Liver (tissue), 9 donors: Measurements from ENCODE around the gene ARMCX1. TPM values are rescaled to one million over a fixed set of nuclear protein-coding genes. Genes with fewer than 3 reads are reported as not detected.

Experiments
- DNase-seq: peaks from one replicate; pipeline ENCODE4 v3.0.0-alpha.2; 2017; ENCODE audit warnings: low spot score
- H3K27ac ChIP-seq, 2 donors: one replicate each; pipeline ENCODE4 v1.7.0; 2013; ENCODE audit warnings: inconsistent platforms in 2 of 2, low read length in 2 of 2, control low read depth in 1 of 2, low read depth in 1 of 2, mild to moderate bottlenecking in 1 of 2
- H3K27me3 ChIP-seq, 4 donors: one replicate each; pipeline versions ENCODE4 v1.6.1 to v1.7.0; 2013; ENCODE audit warnings: low read length in 3 of 4, inconsistent platforms in 1 of 4, mild to moderate bottlenecking in 1 of 4, moderate library complexity in 1 of 4; ENCODE audit not compliant: control insufficient read depth in 4 of 4, insufficient read depth in 4 of 4
- H3K36me3 ChIP-seq, 4 donors: one replicate each; pipeline versions ENCODE4 v1.6.1 to v1.7.0; 2013; ENCODE audit warnings: low read length in 3 of 4, mild to moderate bottlenecking in 3 of 4, low read depth in 1 of 4, moderate library complexity in 1 of 4; ENCODE audit not compliant: control insufficient read depth in 4 of 4, insufficient read depth in 3 of 4
- H3K4me1 ChIP-seq, 4 donors: one replicate each; pipeline versions ENCODE4 v1.6.1 to v1.7.0; 2013; ENCODE audit warnings: low read length in 3 of 4, mild to moderate bottlenecking in 3 of 4, moderate library complexity in 1 of 4; ENCODE audit not compliant: control insufficient read depth in 4 of 4, insufficient read depth in 4 of 4
- H3K4me3 ChIP-seq, 3 donors: one replicate each; pipeline versions ENCODE4 v1.6.1 to v1.7.0; 2013; ENCODE audit warnings: low read length in 3 of 3, control low read depth in 1 of 3, low read depth in 1 of 3, mild to moderate bottlenecking in 1 of 3
- H3K9ac ChIP-seq, 2 donors: one replicate each; pipeline ENCODE4 v1.7.0; 2013; ENCODE audit warnings: low read length in 2 of 2, mild to moderate bottlenecking in 2 of 2, moderate library complexity in 2 of 2, control low read depth in 1 of 2, low read depth in 1 of 2
- H3K9me3 ChIP-seq, 4 donors: one replicate each; pipeline versions ENCODE4 v1.6.1 to v1.7.0; 2013; ENCODE audit warnings: low read length in 3 of 4; ENCODE audit not compliant: control insufficient read depth in 4 of 4
- ATF3 ChIP-seq: IDR thresholded peaks from 2 replicates; pipeline ENCODE4 v1.6.1; 2016; ENCODE audit warnings: antibody characterized with exemption
- CTCF ChIP-seq: fragments of 150-350 bp; IDR thresholded peaks from 2 replicates; pipeline ENCODE4 v1.5.1; 2017; ENCODE audit warnings: improper control_type of control experiment, low read depth, low read length; ENCODE audit not compliant: missing input control
- EGR1 ChIP-seq, 2 donors: IDR thresholded peaks; 2 replicates each; pipeline ENCODE4 v1.6.1; 2016 to 2018; ENCODE audit warnings: antibody characterized with exemption in 2 of 2, low read depth in 2 of 2
- FOXA1 ChIP-seq: IDR thresholded peaks from 2 replicates; pipeline ENCODE4 v1.6.1; 2016; ENCODE audit warnings: antibody characterized with exemption
- FOXA2 ChIP-seq: IDR thresholded peaks from 2 replicates; pipeline ENCODE4 v1.6.1; 2016; ENCODE audit warnings: antibody characterized with exemption
- HNF4A ChIP-seq, 2 donors: conservative IDR thresholded peaks; 2 replicates each; pipeline ENCODE4 v1.6.1; 2016; ENCODE audit warnings: antibody characterized with exemption in 2 of 2, mild to moderate bottlenecking in 2 of 2
- HNF4G ChIP-seq: IDR thresholded peaks from 2 replicates; pipeline ENCODE4 v1.6.1; 2016; ENCODE audit warnings: antibody characterized with exemption
- JUND ChIP-seq, 2 donors: IDR thresholded peaks; 2 replicates each; pipeline ENCODE4 v1.6.1; 2016; ENCODE audit warnings: antibody characterized with exemption in 2 of 2
- MAX ChIP-seq: IDR thresholded peaks from 2 replicates; pipeline ENCODE4 v1.6.1; 2016; ENCODE audit warnings: antibody characterized with exemption
- NR2F2 ChIP-seq: IDR thresholded peaks from 2 replicates; pipeline ENCODE4 v1.6.1; 2016; ENCODE audit warnings: antibody characterized with exemption
- RAD21 ChIP-seq, 2 donors: IDR thresholded peaks; 2 replicates each; pipeline ENCODE4 v1.6.1; 2016; ENCODE audit warnings: antibody characterized with exemption in 2 of 2, mild to moderate bottlenecking in 2 of 2
- REST ChIP-seq: IDR thresholded peaks from 2 replicates; pipeline ENCODE4 v1.6.1; 2016; ENCODE audit warnings: antibody characterized with exemption, mild to moderate bottlenecking
- RXRA ChIP-seq, 2 donors: IDR thresholded peaks; 2 replicates each; pipeline ENCODE4 v1.6.1; 2017 to 2018; ENCODE audit warnings: antibody characterized with exemption in 2 of 2, mild to moderate bottlenecking in 1 of 2
- SP1 ChIP-seq: IDR thresholded peaks from 2 replicates; pipeline ENCODE4 v1.6.1; 2018; ENCODE audit warnings: antibody characterized with exemption, mild to moderate bottlenecking
- TAF1 ChIP-seq: conservative IDR thresholded peaks from 2 replicates; pipeline ENCODE4 v1.6.1; 2016; ENCODE audit warnings: antibody characterized with exemption, mild to moderate bottlenecking
- YY1 ChIP-seq: IDR thresholded peaks from 2 replicates; pipeline ENCODE4 v1.6.1; 2016; ENCODE audit warnings: antibody characterized with exemption, mild to moderate bottlenecking
- ZBTB33 ChIP-seq: IDR thresholded peaks from 2 replicates; pipeline ENCODE4 v1.6.1; 2016; ENCODE audit warnings: antibody characterized with exemption
- WGBS: extraction: QIAGEN DNeasy Blood & Tissue Kit; methylation state at CpG from one replicate; pipeline ENCODE4 v1.1.7; 2013; 5-methylcytosine and 5-hydroxymethylcytosine counted together
- polyA plus RNA-seq, 2 donors: library from polyadenylated mRNA; stranded (reverse) in 1 of 2; unstranded in 1 of 2; fragments of 200-250 nt in 1 of 2; fragments of >200 nt in 1 of 2; fragmentation: Nextera tagmentation in 1 of 2; extraction: Ambion mirVana in 1 of 2; gene quantifications; one replicate each; pipeline versions ENCODE4 v1.2.1 to v1.2.3, GENCODE V29; 2013 to 2015
- total RNA-seq, 2 donors: library from RNA; depleted of rRNA; stranded (reverse); fragments of >200 nt; gene quantifications; one replicate each; pipeline ENCODE4 v1.2.3, GENCODE V29; 2014
- donor health status: healthy.
- donor health status: healthy.
- donor health status: healthy.
- donor health status: healthy.
- donor health status: healthy.

The ARMCX1 gene
- total and polyA plus RNA-seq, 4 donors = 1.1 to 9.0 (median 2.0) TPM

- TF ChIP-seq FOXA2 (no peak), JUND (IDR thresholded peaks at IDR 0.05) (no peak), RXRA (IDR thresholded peaks at IDR 0.05) (no peak), REST (no peak), YY1 (no peak), NR2F2 (no peak), HNF4G (no peak), SP1 (no peak), TAF1 (no peak), RAD21 (IDR thresholded peaks at IDR 0.05) (no peak), FOXA1 (no peak), ZBTB33 (no peak), ATF3 (no peak), MAX (no peak), CTCF (no peak)
- no peaks in the 10 kb centered on the region for H3K4me1 ChIP-seq
- no peaks in the 10 kb centered on the region for H3K27me3 ChIP-seq
- no peak overlapping the region for H3K4me3 ChIP-seq
- WGBS = 94% methylated on average over 25 of the region's 25 CpGs
- H3K9ac ChIP-seq = no peak overlapping the region
- H3K27ac ChIP-seq = no peak overlapping the region
- no peak for DNase-seq
- no peaks in the 10 kb centered on the region for H3K9me3 ChIP-seq
- H3K36me3 ChIP-seq = no peaks in the 10 kb centered on the region
These were observed 11.2 kb upstream of the ARMCX1 start for GRCh38 chrX:101539116-101539515.

GRCh38 chrX:101550751-101551379 lies 518 bp downstream of the ARMCX1 start:
- H3K4me3 ChIP-seq = peak overlapping the region; percentile 16 to 43 (median 42)
- no peaks in the 10 kb centered on the region for H3K36me3 ChIP-seq
- peak overlapping the region; percentile 40 to 57 for H3K27ac ChIP-seq
- H3K9ac ChIP-seq = peak overlapping the region in 1 of 2 donors; percentile 25
- TF ChIP-seq YY1 (peak; percentile 56), HNF4G (no peak), CTCF (no peak), FOXA1 (no peak), HNF4A (conservative IDR thresholded peaks at IDR 0.05) (no peak), MAX (no peak), EGR1 (IDR thresholded peaks at IDR 0.05; ENCODE audit: low read depth in 2 of 2) (no peak), TAF1 (no peak)
- 3% methylated on average over 26 of the region's 26 CpGs for WGBS
- no peaks in the 10 kb centered on the region for H3K4me1 ChIP-seq
- peaks cover 0 to 2% (median 0%) of the 10 kb centered on the region in 4 donors for H3K9me3 ChIP-seq
- H3K27me3 ChIP-seq = no peaks in the 10 kb centered on the region
- DNase-seq = peak; percentile 39
